ENCODE measurements around the gene LPXN. TPM values are rescaled to one million over a fixed set of nuclear protein-coding genes. Genes with fewer than 3 reads are reported as not detected.
A peak's percentile ranks its signal among the peaks of the same experiment; 100 is the strongest.

The LPXN gene
- total and polyA plus RNA-seq, 10 of the 15 experiments (the other 5 are each of a cell fraction or from before 2014, with no cell fraction given) = 131 to 349 (median 201) TPM

GRCh38 chr11:58525037-58525614 is 50.5 kb downstream of the LPXN start (continued):
- no peak for TF ChIP-seq ZBTB11 (CRISPR knock-in tag; IDR thresholded peaks at IDR 0.05)
- TF ChIP-seq NRF1 (conservative IDR thresholded peaks at IDR 0.05; ENCODE audit: low read depth, low read length) = no peak
- peak; percentile 39; the same call in 1 of the 2 replicates for TF ChIP-seq ZBTB40 (IDR thresholded peaks at IDR 0.05; ENCODE audit: borderline replicate concordance)
- peak; percentile 72; the same call in 1 of the 2 replicates for TF ChIP-seq SREBF1 (IDR thresholded peaks at IDR 0.05; ENCODE audit: low read length)
- TF ChIP-seq FOXK2 (IDR thresholded peaks at IDR 0.05) = no peak
- TF ChIP-seq ZZZ3 (IDR thresholded peaks at IDR 0.05; ENCODE audit: control insufficient read depth, insufficient read length, low read depth) = no peak
- no peak for TF ChIP-seq RAD51 (IDR thresholded peaks at IDR 0.05)
- peak; percentile 100 for TF ChIP-seq NFIC (IDR thresholded peaks at IDR 0.05; ENCODE audit: low read depth, low read length)
- peak; percentile 85 for TF ChIP-seq CUX1 (IDR thresholded peaks at IDR 0.05; ENCODE audit: insufficient replicate concordance, low read depth, low read length)
- no peak for TF ChIP-seq RFX5 (IDR thresholded peaks at IDR 0.05; ENCODE audit: low read depth, low read length)
- TF ChIP-seq FOXM1 (IDR thresholded peaks at IDR 0.05; ENCODE audit: low read depth, low read length) = peak; percentile 99
- TF ChIP-seq BHLHE40 (IDR thresholded peaks at IDR 0.05; ENCODE audit: borderline replicate concordance in 1 of 2, low read depth in 2 of 2, low read length in 1 of 2) = peak; percentile 15 to 57; a peak in 2 of 4 replicates
- no peak for TF ChIP-seq SUZ12 (IDR thresholded peaks at IDR 0.05; ENCODE audit: unreplicated experiment)
- peak; percentile 98 for TF ChIP-seq ATF2 (IDR thresholded peaks at IDR 0.05; ENCODE audit: low read length)
- peak; percentile 95 for TF ChIP-seq MEF2A (IDR thresholded peaks at IDR 0.05; ENCODE audit: insufficient read depth, low read depth, low read length)

Measured in GM12878 (cell line).